ENCODE data around the gene RBBP7.
A peak's percentile ranks its signal among the peaks of the same experiment; 100 is the strongest.

RBBP7 gene

DNA sequence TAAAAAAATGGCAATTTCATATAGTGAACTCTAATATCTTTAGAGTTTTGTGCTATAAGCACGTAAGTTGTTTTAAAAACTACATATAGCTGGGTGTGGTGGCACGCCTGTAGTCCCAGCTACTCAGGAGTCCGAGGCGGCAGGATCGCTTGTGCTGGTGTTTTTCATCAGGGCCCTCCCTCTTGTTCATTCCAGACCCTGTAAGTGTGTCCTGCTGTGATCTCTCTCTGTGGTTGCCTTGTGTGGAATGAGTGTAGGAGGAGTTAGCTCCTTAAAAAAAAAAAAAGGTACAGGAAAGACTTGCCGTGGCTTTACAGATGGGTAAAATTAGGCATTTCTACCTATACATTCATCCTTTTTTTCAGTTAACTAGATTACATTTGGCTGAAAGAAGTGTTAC, 35.4 kb downstream of the RBBP7 start:
- Mint-ChIP-seq H3K27ac (ENCODE audit: low read depth) (no peak overlapping the region), H3K36me3 (ENCODE audit: insufficient read depth) (peaks cover 32% of the 10 kb centered on the region)

DNA sequence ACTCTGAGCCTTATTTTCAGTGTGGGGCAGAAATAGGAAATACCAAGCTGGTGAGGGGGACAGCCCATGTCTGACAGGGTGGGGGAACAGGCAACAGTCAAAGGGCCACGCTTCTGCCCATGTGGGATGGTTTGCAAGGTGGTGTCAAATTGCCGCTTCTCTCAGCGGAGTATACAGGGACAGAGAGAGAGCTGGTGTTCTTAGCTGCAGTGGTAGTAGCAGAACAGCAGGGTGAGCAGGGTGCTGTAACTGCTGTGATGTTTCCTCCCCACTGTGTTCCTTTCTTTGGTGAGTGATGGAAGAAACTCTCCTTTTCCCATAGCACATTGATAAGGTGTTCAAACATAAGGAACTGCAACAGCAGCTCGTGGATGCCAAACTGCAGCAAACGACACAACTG, 37.9 kb downstream of the RBBP7 start:
- Mint-ChIP-seq H3K36me3 (ENCODE audit: insufficient read depth) (peaks cover 38% of the 10 kb centered on the region), H3K4me3 (no peak overlapping the region), H3K27me3 (no peaks in the 10 kb centered on the region), H3K27ac (ENCODE audit: low read depth) (peak overlapping the region; percentile 41), H3K4me1 (no peaks in the 10 kb centered on the region), H3K9me3 (no peaks in the 10 kb centered on the region)
- ATAC-seq (replicated peaks; ENCODE audit: extremely low read depth, poor library complexity, severe bottlenecking) (no peak), DNase-seq (ENCODE audit: low spot score in 2 of 2) (no peak)

More for the DNA sequence above, 35.4 kb downstream of the RBBP7 start:
- Mint-ChIP-seq H3K9me3 (no peaks in the 10 kb centered on the region), H3K4me1 (no peaks in the 10 kb centered on the region), H3K27me3 (no peaks in the 10 kb centered on the region), H3K4me3 (no peak overlapping the region)
- ATAC-seq (replicated peaks; ENCODE audit: extremely low read depth, poor library complexity, severe bottlenecking) (no peak), DNase-seq (ENCODE audit: low spot score in 2 of 2) (no peak)

DNA sequence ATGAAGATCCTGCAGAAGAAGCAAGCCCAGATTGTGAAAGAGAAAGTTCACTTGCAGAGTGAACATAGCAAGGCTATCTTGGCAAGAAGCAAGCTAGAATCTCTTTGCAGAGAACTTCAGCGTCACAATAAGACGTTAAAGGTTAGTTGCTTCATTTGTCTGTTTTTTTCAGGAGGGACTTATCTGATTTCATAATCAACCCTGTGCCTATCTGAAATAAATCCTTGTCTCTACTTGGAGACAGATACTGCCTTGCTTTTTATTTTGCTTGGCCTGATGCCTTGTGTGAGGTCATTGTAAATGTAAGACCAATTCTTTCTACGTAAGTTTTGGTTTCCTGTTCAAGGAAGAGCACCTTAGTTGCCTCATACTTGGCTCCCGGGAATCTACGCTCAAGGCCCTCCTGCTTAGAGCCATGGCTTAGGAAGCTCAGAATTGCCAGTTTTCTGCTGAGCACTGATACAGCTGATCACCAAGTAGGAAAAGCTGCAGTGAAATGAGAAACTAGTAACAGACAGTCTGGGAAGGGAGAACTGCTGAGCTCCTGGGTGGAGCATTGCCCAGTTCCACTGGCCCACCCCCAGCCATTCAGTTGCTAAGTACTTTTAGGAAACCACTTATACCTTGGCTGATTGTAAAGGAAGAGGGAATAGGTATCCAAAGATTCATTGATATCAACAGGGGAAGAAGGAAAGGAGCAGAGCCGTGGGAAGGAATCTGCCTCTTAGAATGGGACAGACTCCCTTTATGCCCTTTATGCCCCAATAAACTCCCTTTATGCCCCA, 41.8 kb downstream of the RBBP7 start:
- DNase-seq (ENCODE audit: low spot score in 2 of 2) = no peak
- no peak for ATAC-seq (replicated peaks; ENCODE audit: extremely low read depth, poor library complexity, severe bottlenecking)
- Mint-ChIP-seq H3K27ac (ENCODE audit: low read depth) (no peak overlapping the region), H3K4me1 (no peaks in the 10 kb centered on the region), H3K36me3 (ENCODE audit: insufficient read depth) (peaks cover 32% of the 10 kb centered on the region), H3K4me3 (no peak overlapping the region), H3K9me3 (no peaks in the 10 kb centered on the region), H3K27me3 (no peaks in the 10 kb centered on the region)

DNA sequence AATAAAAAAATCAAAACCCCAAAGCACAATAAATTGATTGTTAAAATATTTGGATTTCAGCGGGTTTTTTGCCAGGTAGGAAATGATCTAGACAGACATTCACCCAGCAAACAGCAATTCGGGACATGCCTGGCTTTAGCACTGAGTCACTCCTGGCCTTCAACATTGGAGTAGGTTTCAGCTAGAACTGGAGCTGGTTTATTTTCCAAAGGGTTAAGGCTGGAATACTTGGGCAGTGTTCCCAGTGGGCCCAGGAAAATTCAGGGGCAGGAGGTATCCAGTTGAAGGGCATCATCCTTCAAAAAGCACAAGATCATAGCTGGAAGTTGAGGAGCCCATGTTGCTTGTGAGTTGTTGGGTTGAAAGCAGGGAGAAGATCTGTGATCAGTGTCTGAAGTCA, 42.9 kb downstream of the RBBP7 start:
- no peak overlapping the region for H3K4me3 Mint-ChIP-seq
- ATAC-seq (replicated peaks; ENCODE audit: extremely low read depth, poor library complexity, severe bottlenecking) (no peak), DNase-seq (ENCODE audit: low spot score in 2 of 2) (no peak)
- no peak overlapping the region for H3K27ac Mint-ChIP-seq (ENCODE audit: low read depth)
- H3K9me3 Mint-ChIP-seq = no peaks in the 10 kb centered on the region
- peaks cover 41% of the 10 kb centered on the region for H3K36me3 Mint-ChIP-seq (ENCODE audit: insufficient read depth)
- H3K27me3 Mint-ChIP-seq = no peaks in the 10 kb centered on the region
- no peaks in the 10 kb centered on the region for H3K4me1 Mint-ChIP-seq

DNA sequence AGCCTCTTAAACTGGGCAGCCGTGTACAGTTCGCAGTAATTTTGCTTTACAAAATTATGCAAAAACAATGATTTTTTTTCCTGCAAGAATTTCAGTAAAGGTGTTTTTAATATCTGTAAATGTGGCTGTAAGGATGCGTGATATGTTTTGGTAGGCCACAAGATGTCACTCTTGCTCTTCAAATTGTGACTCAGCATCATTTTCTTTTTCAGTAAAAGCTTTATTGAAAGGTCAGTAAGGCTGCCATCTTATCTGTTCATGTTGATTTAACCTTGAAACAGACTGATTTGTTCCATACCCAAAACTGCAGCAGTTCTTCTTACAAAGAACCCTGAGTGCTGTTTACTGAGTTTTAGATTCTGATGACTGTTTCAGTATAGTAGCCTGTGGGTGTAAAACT, 44.0 kb downstream of the RBBP7 start:
- H3K4me3 Mint-ChIP-seq = no peak overlapping the region
- DNase-seq (ENCODE audit: low spot score in 2 of 2) (no peak), ATAC-seq (replicated peaks; ENCODE audit: extremely low read depth, poor library complexity, severe bottlenecking) (peak; percentile 32)
- H3K36me3 Mint-ChIP-seq (ENCODE audit: insufficient read depth) = peaks cover 40% of the 10 kb centered on the region
- no peaks in the 10 kb centered on the region for H3K4me1 Mint-ChIP-seq
- no peaks in the 10 kb centered on the region for H3K9me3 Mint-ChIP-seq
- H3K27me3 Mint-ChIP-seq = no peaks in the 10 kb centered on the region
- H3K27ac Mint-ChIP-seq (ENCODE audit: low read depth) = no peak overlapping the region

DNA sequence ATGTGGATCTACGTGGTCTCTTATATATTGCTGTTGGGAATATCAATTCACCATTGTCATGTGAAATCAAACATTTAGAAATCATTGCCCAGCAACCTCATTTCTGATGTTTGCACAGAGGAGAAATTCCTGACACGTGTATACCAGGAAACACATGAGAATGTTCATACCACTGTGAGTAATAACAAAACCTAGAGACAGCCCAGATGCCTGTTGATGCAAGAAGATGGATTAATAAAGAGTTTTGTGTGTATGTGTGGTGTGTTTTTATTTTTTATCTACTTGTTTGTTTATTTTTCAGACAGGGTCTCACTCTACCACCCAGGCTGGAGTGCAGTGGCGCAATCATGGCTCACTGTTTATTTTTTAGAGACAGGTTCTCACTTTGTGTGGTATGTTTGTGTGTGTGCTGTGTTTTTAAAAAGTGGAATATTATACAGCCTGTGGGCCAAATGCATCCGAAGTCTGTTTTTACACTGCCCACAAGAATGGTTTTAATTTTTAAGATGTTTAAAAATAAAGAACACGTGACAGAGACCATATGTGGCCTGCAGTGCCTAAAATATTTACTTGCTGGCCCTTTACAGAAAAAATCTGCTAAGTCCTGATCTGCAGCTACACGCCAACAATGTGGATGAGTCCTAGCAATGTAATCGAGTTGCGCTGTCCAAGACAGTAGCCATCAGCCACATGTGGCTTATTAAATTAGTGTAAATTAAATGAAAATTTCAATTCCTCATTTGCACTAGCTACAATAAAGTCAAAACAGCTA, 44.7 kb downstream of the RBBP7 start:
- ATAC-seq (replicated peaks; ENCODE audit: extremely low read depth, poor library complexity, severe bottlenecking) (no peak), DNase-seq (ENCODE audit: low spot score in 2 of 2) (no peak)
- Mint-ChIP-seq H3K4me3 (no peak overlapping the region), H3K9me3 (no peaks in the 10 kb centered on the region), H3K27me3 (no peaks in the 10 kb centered on the region), H3K4me1 (no peaks in the 10 kb centered on the region), H3K27ac (ENCODE audit: low read depth) (no peak overlapping the region), H3K36me3 (ENCODE audit: insufficient read depth) (peaks cover 40% of the 10 kb centered on the region)

DNA sequence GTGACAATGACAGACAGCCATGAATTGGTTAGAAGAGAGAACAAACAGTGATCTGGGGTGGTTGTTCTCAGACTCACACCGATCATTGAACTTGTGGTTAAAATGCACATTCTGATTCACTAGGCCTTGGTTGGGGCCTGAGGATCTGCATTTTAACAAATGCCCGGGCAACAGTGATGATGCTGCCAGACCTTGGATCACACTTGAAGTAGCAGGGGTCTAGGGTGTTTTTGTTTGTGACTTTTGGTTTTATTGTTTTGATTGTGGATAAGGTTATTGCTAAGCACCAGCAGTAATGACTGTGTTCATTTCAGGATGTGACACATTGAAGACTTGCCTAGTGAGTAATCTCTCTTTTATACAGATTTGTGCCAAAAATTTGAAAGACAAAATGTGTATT, 47.4 kb downstream of the RBBP7 start:
- Mint-ChIP-seq H3K4me3 (no peak overlapping the region), H3K27me3 (no peaks in the 10 kb centered on the region), H3K9me3 (no peaks in the 10 kb centered on the region), H3K36me3 (ENCODE audit: insufficient read depth) (peaks cover 35% of the 10 kb centered on the region), H3K4me1 (no peaks in the 10 kb centered on the region), H3K27ac (ENCODE audit: low read depth) (no peak overlapping the region)
- no peak for ATAC-seq (replicated peaks; ENCODE audit: extremely low read depth, poor library complexity, severe bottlenecking)
- no peak for DNase-seq (ENCODE audit: low spot score in 2 of 2)

DNA sequence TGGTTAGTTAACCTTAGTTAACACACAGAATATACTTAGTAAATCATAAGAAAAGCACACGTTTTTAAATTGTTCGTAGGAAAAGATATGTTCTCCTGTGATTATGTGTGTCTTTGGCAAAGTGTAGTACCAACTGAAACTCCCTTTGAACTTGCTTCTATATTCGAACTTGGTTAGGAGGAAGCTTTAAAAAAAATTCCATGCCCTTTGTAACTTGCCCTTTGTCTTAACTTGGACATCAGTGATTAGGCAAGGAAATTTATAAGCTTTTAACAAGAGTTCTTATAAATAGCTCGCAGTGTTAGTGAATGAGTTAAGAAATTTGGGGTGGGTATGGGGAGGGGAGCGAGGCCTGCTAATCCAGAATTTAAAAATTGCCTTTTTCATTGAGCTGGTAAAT, 50.5 kb downstream of the RBBP7 start:
- Mint-ChIP-seq H3K9me3 (no peaks in the 10 kb centered on the region), H3K27ac (ENCODE audit: low read depth) (no peak overlapping the region), H3K4me1 (no peaks in the 10 kb centered on the region), H3K27me3 (no peaks in the 10 kb centered on the region), H3K4me3 (no peak overlapping the region), H3K36me3 (ENCODE audit: insufficient read depth) (peaks cover 25% of the 10 kb centered on the region)
- no peak for DNase-seq (ENCODE audit: low spot score in 2 of 2)
- no peak for ATAC-seq (replicated peaks; ENCODE audit: extremely low read depth, poor library complexity, severe bottlenecking)

DNA sequence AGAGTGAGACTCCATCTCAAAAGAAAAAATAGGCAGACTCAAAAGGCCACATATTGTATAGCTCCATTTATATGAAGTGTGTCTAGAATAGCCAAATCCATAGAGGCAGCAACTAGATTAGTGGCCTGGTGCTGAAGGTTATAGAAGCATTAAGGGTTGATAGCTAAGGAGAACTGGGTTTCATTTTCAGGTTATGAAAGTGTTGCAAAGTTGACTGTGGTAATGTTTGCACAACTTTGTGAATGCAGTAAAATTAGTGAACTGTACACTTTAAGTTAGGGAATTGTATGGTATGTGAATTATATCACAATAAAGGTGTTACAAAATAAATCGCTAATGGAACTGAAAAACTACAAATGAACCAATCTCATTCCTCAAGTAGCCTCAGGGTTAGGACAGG, 55.6 kb downstream of the RBBP7 start:
- Mint-ChIP-seq H3K36me3 (ENCODE audit: insufficient read depth) (peaks cover 7% of the 10 kb centered on the region), H3K27ac (ENCODE audit: low read depth) (no peak overlapping the region), H3K9me3 (no peaks in the 10 kb centered on the region), H3K4me1 (no peaks in the 10 kb centered on the region), H3K27me3 (no peaks in the 10 kb centered on the region), H3K4me3 (no peak overlapping the region)
- ATAC-seq (replicated peaks; ENCODE audit: extremely low read depth, poor library complexity, severe bottlenecking) (no peak), DNase-seq (ENCODE audit: low spot score in 2 of 2) (no peak)

DNA sequence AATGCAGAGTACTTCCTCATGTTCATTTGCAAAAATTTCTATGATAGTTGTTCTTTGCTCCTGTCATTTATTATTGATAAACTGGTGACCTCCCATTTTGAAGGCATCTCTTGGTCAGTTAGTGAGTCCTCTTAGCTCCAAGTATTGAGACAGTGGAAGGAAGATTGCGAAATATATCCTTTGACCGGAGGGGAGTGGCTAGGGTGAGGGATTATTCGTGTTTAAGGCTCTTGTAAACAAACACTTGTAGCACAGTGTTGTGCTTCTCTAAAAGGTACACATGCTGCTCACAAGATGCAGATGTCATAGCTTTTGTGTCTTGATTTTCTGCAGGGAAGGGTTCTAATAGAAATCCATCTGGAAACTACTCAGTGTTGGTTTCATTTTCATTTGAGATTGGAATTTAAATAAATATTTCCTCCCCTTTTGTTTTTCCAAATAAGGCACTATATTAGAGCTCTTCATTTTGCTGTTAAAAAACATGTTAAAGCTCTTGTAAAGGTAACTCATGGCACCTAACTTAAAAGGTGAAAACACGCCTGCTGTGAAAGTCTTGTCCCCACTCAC, 62.1 kb downstream of the RBBP7 start:
- Mint-ChIP-seq H3K27ac (ENCODE audit: low read depth) (no peak overlapping the region), H3K4me3 (no peak overlapping the region)

DNA sequence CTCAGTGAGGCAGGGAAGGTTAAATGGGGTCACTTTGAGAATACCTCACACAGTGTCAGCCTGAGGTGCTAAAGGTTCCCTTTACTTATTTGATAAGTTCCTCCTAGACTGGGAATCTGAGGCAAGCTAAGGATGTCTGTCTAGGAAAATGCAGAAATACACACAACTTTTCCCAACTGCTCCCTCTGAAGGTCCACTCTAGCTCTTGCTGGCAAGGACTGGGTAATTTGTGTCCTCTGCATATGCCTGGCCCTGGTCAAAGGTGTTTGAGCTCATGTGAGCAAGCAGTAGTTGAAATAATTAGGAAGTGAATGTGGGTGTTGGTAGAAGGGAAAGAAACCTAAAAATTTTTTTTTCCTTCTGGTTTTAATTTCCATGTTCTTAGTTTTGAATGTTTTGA, 62.6 kb downstream of the RBBP7 start:
- no peak overlapping the region for H3K4me3 Mint-ChIP-seq
- DNase-seq (ENCODE audit: low spot score in 2 of 2) = no peak
- no peak overlapping the region for H3K27ac Mint-ChIP-seq (ENCODE audit: low read depth)
- no peak for ATAC-seq (replicated peaks; ENCODE audit: extremely low read depth, poor library complexity, severe bottlenecking)
- no peaks in the 10 kb centered on the region for H3K9me3 Mint-ChIP-seq
- peaks cover 11% of the 10 kb centered on the region for H3K36me3 Mint-ChIP-seq (ENCODE audit: insufficient read depth)
- peaks cover 11% of the 10 kb centered on the region for H3K4me1 Mint-ChIP-seq
- no peaks in the 10 kb centered on the region for H3K27me3 Mint-ChIP-seq

More for the DNA sequence above, 62.1 kb downstream of the RBBP7 start:
- DNase-seq (ENCODE audit: low spot score in 2 of 2) (no peak), ATAC-seq (replicated peaks; ENCODE audit: extremely low read depth, poor library complexity, severe bottlenecking) (no peak)
- Mint-ChIP-seq H3K27me3 (no peaks in the 10 kb centered on the region), H3K9me3 (no peaks in the 10 kb centered on the region), H3K4me1 (peaks cover 11% of the 10 kb centered on the region), H3K36me3 (ENCODE audit: insufficient read depth) (peaks cover 10% of the 10 kb centered on the region)

DNA sequence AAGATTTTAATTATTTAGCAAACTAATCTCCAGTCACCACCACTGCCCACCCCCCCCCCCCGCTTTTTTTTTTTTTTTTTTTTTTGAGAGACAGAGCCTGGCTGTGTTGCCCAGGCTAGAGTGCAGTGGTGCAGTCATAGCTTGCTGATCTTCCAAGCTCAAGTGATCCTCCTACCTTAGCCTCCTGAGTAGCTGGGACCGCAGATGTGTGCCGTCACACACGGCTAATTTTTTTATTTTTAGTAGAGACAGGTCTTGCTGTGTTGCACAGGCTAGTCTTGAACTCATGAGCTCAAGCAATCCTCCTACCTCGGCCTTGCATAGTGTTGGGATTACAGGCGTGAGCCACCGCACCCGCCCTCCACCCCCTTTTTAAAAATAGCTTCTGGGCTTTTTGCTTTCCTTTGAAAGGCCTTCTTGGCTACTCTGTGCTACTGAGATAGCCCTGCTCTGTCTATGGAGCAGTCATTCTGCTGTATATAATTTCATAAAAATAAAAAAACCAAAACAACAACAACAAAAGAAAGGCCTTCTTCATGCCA, 65.2 kb downstream of the RBBP7 start:
- Mint-ChIP-seq H3K27me3 (no peaks in the 10 kb centered on the region), H3K4me3 (no peak overlapping the region)
- ATAC-seq (replicated peaks; ENCODE audit: extremely low read depth, poor library complexity, severe bottlenecking) = no peak

More for the DNA sequence above, 65.2 kb downstream of the RBBP7 start:
- peaks cover 11% of the 10 kb centered on the region for H3K4me1 Mint-ChIP-seq
- no peak for DNase-seq (ENCODE audit: low spot score in 2 of 2)
- no peaks in the 10 kb centered on the region for H3K9me3 Mint-ChIP-seq
- H3K27ac Mint-ChIP-seq (ENCODE audit: low read depth) = no peak overlapping the region
- H3K36me3 Mint-ChIP-seq (ENCODE audit: insufficient read depth) = peaks cover 12% of the 10 kb centered on the region
